ENCODE measurements around the gene NUBP1.
"Not testable (repeated sequence)": the region's sequence is repeated elsewhere in the genome, so short reads cannot be mapped to it uniquely, and the experiment has no call there.

Gene NUBP1

DNA sequence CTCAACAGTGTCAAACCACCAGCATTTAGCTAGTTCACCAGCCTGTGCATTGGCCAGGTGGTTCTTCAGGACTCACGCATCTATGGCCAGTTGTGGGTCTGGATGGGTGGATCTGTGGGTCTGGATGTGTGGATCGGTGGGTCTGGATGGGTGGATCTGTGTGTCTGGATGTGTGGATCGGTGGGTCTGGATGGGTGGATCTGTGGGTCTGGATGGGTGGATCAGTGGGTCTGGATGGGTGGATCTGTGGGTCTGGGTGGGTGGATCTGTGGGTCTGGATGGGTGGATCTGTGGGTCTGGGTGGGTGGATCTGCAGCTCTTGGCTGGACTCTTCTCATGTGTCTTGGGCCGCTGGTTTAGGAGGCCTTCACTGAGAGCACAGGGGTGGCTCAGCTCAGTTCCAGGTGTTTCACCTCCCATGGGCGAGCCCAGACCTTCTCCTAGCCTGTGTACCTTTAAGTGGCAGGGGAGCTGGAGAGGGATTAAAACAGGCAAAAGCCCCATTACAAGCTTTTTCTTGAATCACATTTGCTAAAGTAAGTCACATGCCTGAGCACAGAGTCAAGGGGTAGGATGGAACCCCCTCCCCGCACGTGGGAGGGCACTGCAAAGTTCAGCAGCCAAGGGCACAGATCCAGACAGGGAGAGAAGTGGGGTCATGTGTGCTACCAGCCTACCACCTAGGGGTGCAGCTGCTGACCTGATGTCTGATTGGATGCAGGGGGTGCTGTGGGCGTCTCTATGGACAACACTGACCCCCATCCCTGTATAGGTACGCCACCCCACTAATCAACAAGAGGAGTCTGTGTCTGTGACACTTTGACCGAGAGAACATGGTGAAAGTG lies 3.4 kb upstream of the NUBP1 start:
- TF ChIP-seq, protein P1, sequence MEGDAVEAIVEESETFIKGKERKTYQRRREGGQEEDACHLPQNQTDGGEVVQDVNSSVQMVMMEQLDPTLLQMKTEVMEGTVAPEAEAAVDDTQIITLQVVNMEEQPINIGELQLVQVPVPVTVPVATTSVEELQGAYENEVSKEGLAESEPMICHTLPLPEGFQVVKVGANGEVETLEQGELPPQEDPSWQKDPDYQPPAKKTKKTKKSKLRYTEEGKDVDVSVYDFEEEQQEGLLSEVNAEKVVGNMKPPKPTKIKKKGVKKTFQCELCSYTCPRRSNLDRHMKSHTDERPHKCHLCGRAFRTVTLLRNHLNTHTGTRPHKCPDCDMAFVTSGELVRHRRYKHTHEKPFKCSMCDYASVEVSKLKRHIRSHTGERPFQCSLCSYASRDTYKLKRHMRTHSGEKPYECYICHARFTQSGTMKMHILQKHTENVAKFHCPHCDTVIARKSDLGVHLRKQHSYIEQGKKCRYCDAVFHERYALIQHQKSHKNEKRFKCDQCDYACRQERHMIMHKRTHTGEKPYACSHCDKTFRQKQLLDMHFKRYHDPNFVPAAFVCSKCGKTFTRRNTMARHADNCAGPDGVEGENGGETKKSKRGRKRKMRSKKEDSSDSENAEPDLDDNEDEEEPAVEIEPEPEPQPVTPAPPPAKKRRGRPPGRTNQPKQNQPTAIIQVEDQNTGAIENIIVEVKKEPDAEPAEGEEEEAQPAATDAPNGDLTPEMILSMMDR (IDR thresholded peaks at IDR 0.05; ENCODE audit: control extremely low read depth, extremely low read depth, low read depth, missing control alignments): no peak
- POLR2A ChIA-PET: interaction anchor here (0.5 to 1.5 kb wide), 3 partner anchors 66 to 197 kb away, joined by 3 to 5 read pairs (median 4); no protein-coding TSS in a partner anchor
- CTCF ChIA-PET: interaction anchor here (1.0 to 3.9 kb wide), 6 partner anchors 10 to 425 kb away, joined by 3 to 13 read pairs (median 6); no protein-coding TSS in a partner anchor
- no peak for DNase-seq (ENCODE audit: extremely low spot score)

DNA sequence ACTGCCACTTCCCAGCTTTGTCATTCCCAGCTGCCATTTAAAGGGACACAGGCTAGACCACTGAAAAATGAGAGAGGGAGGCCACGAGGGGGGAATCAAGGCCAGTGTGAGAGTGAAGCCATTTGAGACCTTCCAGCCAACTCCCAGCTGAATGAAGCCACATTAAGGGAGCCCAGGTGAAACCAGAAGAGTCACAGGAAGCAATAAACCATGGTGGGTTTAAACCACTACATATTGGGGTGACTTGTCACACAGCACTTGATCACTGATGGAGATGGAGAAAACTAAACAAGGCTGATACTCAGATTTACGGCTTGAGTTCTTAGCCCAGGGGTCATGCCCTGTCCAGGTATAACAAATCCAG lies 2.8 kb upstream of the NUBP1 start:
- CTCF ChIA-PET: interaction anchor here (1.0 to 3.9 kb wide), 5 partner anchors 9 to 426 kb away, joined by 3 to 13 read pairs (median 8); no protein-coding TSS in a partner anchor
- DNase-seq (ENCODE audit: extremely low spot score): no peak
- TF ChIP-seq, protein P1 (IDR thresholded peaks at IDR 0.05; ENCODE audit: control extremely low read depth, extremely low read depth, low read depth, missing control alignments): no peak
- POLR2A ChIA-PET: no interaction called here

DNA sequence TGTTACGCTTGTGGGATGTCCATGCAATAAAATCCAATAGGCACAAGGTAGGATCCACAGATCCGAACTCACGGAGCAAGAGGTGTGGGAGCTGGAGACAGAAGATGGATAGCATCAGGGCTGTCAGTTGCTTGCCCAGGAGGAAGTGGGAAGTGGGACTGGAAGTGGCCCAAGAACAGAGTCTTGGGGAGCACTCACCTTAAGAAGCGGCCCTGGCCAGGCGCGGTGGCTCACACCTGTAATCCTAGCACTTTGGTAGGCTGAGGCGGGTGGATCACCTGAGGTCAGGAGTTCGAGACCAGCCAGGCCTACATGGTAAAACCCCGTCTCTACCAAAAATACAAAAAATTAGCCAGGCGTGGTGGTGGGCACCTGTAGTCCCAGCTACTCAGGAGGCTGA lies 2.4 kb upstream of the NUBP1 start:
- POLR2A ChIA-PET; DNase-seq (ENCODE audit: extremely low spot score): not testable (repeated sequence)
- CTCF ChIA-PET: interaction anchor here (1.5 to 3.9 kb wide), 4 partner anchors 9 to 227 kb away, joined by 5 to 13 read pairs (median 10); no protein-coding TSS in a partner anchor

DNA sequence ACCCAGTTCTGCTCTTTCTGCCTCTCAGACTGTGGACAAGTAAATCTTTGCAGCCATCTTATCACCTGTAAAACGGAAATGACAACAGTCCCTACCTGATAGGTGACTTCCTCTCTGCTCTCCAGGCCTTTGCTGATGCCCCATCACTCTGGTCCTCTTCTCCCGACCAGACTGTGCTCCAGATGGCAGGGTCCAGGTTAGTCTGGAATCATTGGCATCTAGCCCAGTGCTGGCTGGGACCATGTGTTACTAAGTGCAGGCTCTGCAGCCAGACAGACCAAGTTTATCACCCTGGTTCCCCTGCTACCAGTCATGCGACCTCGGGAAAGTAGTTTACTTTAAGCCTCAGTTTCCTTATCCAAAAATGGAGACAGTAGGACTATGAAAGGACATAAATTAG lies 1.8 kb upstream of the NUBP1 start:
- TF ChIP-seq, protein P1 (IDR thresholded peaks at IDR 0.05; ENCODE audit: control extremely low read depth, extremely low read depth, low read depth, missing control alignments): no peak
- DNase-seq (ENCODE audit: extremely low spot score): no peak
- ChIA-PET POLR2A (no interaction called here), CTCF (interaction anchor here (1.7 to 3.9 kb wide), 3 partner anchors 8 to 177 kb away, joined by 4 to 13 read pairs (median 8); no protein-coding TSS in a partner anchor)

DNA sequence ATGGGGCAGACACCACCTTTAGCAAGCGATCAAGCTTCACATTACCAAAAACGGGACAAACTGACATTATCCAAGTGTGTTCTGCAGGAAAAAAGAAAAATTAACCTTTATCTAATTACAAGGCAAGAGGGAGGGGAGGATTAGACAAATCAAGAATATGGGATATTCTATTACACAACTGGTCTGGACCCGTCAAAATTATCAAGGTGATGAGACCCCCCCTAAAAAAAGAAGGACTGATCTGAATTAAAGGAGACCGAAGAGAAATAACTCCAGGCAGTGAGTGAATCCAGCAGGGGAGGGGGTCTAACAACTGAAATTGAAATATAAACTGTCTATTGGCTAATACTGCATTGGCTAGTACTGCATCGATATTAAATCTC lies 424 bp upstream of the NUBP1 start:
- TF ChIP-seq, protein P1 (IDR thresholded peaks at IDR 0.05; ENCODE audit: control extremely low read depth, extremely low read depth, low read depth, missing control alignments): no peak
- CTCF ChIA-PET: interaction anchor here (1.7 kb wide), 1 partner anchor 10 kb away, joined by 4 read pairs; no protein-coding TSS in a partner anchor
- POLR2A ChIA-PET: no interaction called here
- DNase-seq (ENCODE audit: extremely low spot score): no peak

DNA sequence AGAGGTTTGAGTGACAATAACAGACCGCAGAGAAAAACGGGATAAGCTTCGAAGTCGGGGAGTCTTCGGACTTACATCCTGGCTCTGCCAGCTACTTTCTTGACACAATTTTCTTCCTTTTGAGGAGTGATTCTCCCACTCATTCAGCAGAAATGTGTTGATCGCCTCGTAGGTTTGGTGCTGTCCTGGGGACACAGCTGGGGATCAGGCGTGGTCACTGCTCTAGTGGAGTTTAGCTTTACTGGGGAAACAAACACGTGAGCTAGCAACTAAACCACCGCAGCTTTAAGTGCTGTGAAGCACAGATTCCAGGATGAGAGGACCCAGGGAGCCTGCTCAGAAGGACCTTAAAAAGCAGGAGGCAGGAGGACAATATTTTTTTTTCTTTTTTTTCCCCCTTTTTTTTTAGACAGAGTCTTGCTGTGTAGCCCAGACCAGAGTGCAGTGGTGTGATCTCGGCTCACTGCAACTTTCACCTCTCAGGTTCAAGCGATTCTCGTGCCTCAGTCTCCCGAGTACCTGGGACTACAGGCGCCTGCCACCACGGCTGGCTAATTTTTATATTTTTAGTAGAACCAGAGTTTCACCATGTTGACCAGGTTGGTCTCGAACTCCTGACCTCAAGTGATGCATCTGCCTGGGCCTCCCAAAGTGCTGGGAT lies 858 bp downstream of the NUBP1 start:
- ChIA-PET CTCF (interaction anchor here (0.9 to 2.9 kb wide), 4 partner anchors 15 to 231 kb away, joined by 3 to 20 read pairs (median 4); no protein-coding TSS in a partner anchor), POLR2A (interaction anchor here (0.6 to 1.3 kb wide), 6 partner anchors 9 to 198 kb away, joined by 3 to 6 read pairs (median 3); partner anchors contain the start of gene DEXI)
- TF ChIP-seq, protein P1 (IDR thresholded peaks at IDR 0.05; ENCODE audit: control extremely low read depth, extremely low read depth, low read depth, missing control alignments): no peak
- no peak for DNase-seq (ENCODE audit: extremely low spot score)
